Erythroblast (primary cell): Measurements from ENCODE around the gene TRDMT1.

Experiments used
- GATA1 ChIP-seq: IDR thresholded peaks from 2 replicates; pipeline ENCODE4 v1.6.1; 2011; ENCODE audit warnings: low read depth, mild to moderate bottlenecking, control low read depth, low read length, moderate library complexity
- POLR2A ChIP-seq: IDR thresholded peaks from 2 replicates; pipeline ENCODE4 v1.6.1; 2011; ENCODE audit warnings: mild to moderate bottlenecking, low read length

DNA sequence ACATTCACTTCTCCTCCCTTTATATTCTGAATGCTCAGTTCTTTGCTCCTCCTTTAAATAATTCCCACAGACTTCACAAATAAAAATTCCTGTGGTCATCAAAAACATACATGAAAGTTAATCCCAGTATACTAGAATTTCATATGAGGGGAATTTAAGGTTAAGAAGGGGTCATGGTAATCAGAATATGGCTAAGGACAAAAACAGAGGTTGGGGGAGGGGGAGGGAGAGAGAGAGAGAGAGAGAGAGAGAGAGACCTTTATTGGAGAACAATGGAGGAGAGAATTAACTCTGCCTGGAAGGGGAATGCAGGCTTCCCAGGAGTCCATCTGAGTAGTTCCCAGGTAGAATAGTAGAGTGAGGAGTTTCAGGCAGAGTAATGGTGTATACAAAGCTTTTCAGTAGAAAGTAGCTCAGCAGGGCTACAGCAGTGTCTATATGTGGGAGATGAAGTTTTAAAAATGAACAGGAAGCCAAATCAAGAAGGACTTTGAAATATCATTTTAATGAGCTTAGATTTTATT is 66.7 kb downstream of the TRDMT1 start:
- TF ChIP-seq POLR2A (no peak), GATA1 (no peak)
